Measurements from ENCODE around the gene MT1B.

DNA sequence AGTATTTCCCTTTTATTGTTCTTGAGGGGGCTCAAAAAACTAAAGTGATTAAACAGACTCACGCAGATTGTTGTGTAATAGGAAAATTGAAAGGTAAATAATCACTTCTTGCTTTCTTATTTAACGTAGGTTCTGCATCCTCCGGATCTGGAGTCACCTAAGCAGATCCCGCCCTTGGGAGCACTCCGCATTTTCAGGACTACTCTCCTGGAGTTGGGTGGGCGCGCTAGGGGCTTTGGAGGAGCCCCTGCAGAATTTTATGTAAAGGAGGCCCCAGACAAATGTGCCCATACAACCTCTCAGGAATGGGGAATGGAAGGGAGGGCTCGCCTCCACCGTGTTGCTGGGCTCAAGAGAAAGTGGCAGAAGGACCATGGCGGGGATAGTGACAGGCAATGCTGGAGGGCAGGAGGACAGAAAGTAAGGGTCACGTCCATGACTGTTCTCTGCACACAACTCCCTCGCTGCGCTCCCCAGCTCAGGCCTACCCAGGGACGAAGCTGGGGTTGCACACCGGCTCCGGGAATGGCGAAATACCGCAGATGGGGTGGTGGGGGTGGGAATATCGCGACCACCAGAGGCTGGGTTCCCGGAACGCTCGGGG lies 35.0 kb upstream of the MT1B start:
- TF ChIP-seq, protein P1, sequence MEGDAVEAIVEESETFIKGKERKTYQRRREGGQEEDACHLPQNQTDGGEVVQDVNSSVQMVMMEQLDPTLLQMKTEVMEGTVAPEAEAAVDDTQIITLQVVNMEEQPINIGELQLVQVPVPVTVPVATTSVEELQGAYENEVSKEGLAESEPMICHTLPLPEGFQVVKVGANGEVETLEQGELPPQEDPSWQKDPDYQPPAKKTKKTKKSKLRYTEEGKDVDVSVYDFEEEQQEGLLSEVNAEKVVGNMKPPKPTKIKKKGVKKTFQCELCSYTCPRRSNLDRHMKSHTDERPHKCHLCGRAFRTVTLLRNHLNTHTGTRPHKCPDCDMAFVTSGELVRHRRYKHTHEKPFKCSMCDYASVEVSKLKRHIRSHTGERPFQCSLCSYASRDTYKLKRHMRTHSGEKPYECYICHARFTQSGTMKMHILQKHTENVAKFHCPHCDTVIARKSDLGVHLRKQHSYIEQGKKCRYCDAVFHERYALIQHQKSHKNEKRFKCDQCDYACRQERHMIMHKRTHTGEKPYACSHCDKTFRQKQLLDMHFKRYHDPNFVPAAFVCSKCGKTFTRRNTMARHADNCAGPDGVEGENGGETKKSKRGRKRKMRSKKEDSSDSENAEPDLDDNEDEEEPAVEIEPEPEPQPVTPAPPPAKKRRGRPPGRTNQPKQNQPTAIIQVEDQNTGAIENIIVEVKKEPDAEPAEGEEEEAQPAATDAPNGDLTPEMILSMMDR (IDR thresholded peaks at IDR 0.05; ENCODE audit: low read length) = no peak
- TF ChIP-seq EZH2 (IDR thresholded peaks at IDR 0.05; ENCODE audit: borderline replicate concordance, low read length) = no peak
